ENCODE results near the gene STK11. TPM values are rescaled to one million over a fixed set of nuclear protein-coding genes. Genes with fewer than 3 reads are reported as not detected.

STK11 gene
- total RNA-seq, 8 experiments from 2014 or later = 30.1 to 61.1 (median 36.6) TPM

DNA sequence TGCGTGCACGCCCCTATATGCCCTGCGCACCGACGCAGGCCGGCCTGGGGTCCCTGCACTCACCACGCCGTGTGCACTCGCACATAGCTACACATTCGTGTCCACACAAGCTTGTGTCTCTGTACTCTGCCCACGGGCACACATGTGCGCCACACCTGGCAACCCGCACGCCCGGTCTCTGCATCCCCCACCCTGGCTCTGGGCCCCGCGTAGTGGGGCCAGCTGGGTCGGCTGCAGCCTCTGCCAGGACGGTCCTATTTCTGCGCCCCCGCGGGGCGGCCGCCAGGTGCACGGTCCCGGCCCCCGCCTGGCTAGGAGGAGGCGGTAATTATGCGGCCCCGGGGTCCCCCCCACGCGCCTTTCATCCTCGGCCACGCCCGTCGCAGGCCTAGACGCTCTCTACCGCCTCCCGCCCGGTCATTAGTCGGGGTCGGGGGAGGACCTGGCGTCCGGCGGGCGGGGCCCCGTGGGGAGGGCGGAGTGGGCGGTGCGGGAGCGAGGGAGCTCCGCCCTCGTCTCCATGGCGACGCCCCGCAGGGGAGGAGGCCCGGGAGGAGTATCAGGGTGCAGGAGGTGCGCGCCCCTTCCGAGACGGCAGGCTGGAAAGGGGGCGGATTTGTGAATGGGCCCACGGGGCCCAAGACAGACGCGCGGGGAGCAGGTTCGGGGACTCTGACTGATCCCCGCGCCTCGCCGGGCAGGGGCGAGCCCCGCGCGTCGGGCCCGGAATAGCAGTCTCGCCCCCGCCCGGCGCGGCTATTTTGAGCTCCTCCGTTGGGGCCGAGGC is 60.7 kb downstream of the STK11 start:
- Histone ChIP-seq H3K4me1 (replicated peaks in 1 of 2) (peaks cover 64 to 73% of the 10 kb centered on the region in 2 donors), H3K4me3 (peak overlapping the region; percentile 36 to 46 (median 42)), H3K27ac (peak overlapping the region; percentile 84 to 90)
- 26 to 28% methylated on average over 4 to 8 of the region's 84 CpGs; no CpG with 5 or more reads in 8 of the 10 experiments for WGBS, 10 experiments
- peak; percentile 9 to 38 (median 32) for ATAC-seq (replicated peaks in 6 of 8)
- in situ Hi-C loops (cut with MboI; ENCODE audit: low pct_unique_long_range_greater_than_20kb in 2 of 9, low sequenced_read_pairs in 9 of 9, unreplicated experiment in 9 of 9) = no loop called here

GRCh38 chr19:1266916-1267476 is 61.4 kb downstream of the STK11 start:
- peak overlapping the region; percentile 84 to 90 for H3K27ac ChIP-seq
- in situ Hi-C loops (cut with MboI; ENCODE audit: low pct_unique_long_range_greater_than_20kb in 2 of 9, low sequenced_read_pairs in 9 of 9, unreplicated experiment in 9 of 9) = no loop called here
- WGBS, 10 experiments = 0 to 16% (median 8%) methylated on average over 1 to 18 of the region's 59 CpGs; no CpG with 5 or more reads in 5 of the 10 experiments
- peak overlapping the region; percentile 36 to 46 (median 42) for H3K4me3 ChIP-seq
- ATAC-seq (replicated peaks in 6 of 8) = peak; percentile 2 to 25 (median 12)
- peaks cover 58 to 67% of the 10 kb centered on the region in 2 donors for H3K4me1 ChIP-seq (replicated peaks in 1 of 2)

DNA sequence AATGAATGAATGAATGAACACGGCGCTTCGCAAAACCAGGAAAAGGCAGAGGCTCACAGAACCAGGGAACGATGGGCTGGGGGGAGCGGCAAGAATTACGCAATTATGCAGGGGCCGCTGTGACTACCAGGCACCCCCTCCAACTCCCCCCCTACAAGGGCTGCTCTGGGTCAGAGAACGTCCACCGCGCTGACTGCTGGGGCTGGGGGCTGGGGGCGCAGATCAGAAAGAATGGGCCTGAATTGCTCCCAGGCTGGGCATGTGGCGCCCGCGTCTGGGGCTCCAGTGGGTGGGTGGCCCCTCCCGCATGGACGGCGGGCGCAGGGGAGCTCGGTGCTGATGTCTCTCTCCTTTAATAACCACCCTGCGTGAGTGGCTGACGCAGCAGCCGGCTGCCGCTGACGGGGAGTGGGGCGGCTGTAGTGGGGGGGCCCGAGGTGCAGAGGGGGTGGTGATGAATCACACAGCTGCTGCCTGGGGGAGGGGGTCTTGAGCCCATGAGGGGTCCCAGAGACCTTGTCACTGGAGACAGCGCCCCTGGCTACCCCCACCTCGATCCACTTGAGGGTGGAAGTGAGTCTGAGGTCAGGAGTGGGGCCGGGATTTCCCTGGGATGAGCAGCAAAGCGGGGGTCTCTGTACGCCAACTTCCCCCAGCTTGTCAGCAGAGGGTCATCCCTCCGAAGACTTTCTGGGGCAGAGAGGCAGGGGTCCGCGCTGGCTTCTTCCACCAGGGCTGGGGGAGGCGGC is 62.1 kb downstream of the STK11 start:
- Histone ChIP-seq H3K4me1 (replicated peaks in 1 of 2) (peaks cover 51 to 61% of the 10 kb centered on the region in 2 donors), H3K27ac (peak overlapping the region; percentile 84 to 90), H3K4me3 (peak overlapping the region; percentile 36 to 46 (median 42))
- in situ Hi-C loops (cut with MboI; ENCODE audit: low pct_unique_long_range_greater_than_20kb in 2 of 9, low sequenced_read_pairs in 9 of 9, unreplicated experiment in 9 of 9) = no loop called here
- WGBS, 10 experiments = 0 to 100% (median 35%) methylated on average over 1 to 2 of the region's 35 CpGs; no CpG with 5 or more reads in 4 of the 10 experiments
- ATAC-seq (replicated peaks in 6 of 8) = peak in 5 of 8 experiments; percentile 6 to 26 (median 17)

- H3K4me3 ChIP-seq = peak overlapping the region in 4 of 5 donors; percentile 4 to 97 (median 66)
- 17 to 100% (median 71%) methylated on average over 1 to 7 of the region's 40 CpGs; no CpG with 5 or more reads in 2 of the 10 experiments for WGBS, 10 experiments
- in situ Hi-C loops (cut with MboI; ENCODE audit: low pct_unique_long_range_greater_than_20kb in 2 of 9, low sequenced_read_pairs in 9 of 9, unreplicated experiment in 9 of 9) = no loop called here
- H3K27ac ChIP-seq = peak overlapping the region; percentile 84 to 90
- ATAC-seq (replicated peaks in 6 of 8) = no peak
- H3K4me1 ChIP-seq (replicated peaks in 1 of 2) = peaks cover 48 to 54% of the 10 kb centered on the region in 2 donors
Observed at GRCh38 chr19:1268226-1269064, 62.9 kb downstream of the STK11 start.

DNA sequence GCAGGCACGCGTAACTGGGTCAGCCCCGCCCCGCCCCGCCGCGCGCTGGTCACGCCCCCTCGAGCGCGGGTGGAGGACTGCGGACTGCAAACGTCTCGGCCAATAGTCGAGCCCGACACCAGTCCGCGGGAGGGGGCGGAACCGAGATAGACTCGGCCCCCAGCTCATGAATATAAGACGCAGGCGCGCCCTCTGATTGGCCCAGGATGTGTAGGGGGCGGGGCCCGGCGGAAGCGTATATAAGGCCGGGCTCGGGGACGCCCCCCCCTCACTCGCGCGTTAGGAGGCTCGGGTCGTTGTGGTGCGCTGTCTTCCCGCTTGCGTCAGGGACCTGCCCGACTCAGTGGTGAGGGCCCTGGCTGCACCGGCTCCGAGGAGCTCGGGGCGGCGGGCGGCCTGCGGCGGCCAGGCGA is 63.5 kb downstream of the STK11 start, which contains the start of gene CIRBP:
Gene CIRBP, plus strand, starts transcription at position 268 of the 413 bp plus-strand sequence. CDS start 1,602 bp downstream, outside the sequence.
- Histone ChIP-seq H3K27ac (peak within 1 kb of the TSS; percentile 100), H3K4me3 (peak within 1 kb of the TSS; percentile 94 to 98 (median 96)), H3K4me1 (replicated peaks in 1 of 2) (peaks cover 51 to 54% of the 10 kb centered on the region in 2 donors)
- in situ Hi-C loops (cut with MboI; ENCODE audit: low pct_unique_long_range_greater_than_20kb in 2 of 9, low sequenced_read_pairs in 9 of 9, unreplicated experiment in 9 of 9) = no loop called here
- no CpG with 5 or more reads among the region's 50 CpGs for WGBS, 10 experiments
- ATAC-seq (replicated peaks in 6 of 8) = peak; percentile 34 to 68 (median 59)

DNA sequence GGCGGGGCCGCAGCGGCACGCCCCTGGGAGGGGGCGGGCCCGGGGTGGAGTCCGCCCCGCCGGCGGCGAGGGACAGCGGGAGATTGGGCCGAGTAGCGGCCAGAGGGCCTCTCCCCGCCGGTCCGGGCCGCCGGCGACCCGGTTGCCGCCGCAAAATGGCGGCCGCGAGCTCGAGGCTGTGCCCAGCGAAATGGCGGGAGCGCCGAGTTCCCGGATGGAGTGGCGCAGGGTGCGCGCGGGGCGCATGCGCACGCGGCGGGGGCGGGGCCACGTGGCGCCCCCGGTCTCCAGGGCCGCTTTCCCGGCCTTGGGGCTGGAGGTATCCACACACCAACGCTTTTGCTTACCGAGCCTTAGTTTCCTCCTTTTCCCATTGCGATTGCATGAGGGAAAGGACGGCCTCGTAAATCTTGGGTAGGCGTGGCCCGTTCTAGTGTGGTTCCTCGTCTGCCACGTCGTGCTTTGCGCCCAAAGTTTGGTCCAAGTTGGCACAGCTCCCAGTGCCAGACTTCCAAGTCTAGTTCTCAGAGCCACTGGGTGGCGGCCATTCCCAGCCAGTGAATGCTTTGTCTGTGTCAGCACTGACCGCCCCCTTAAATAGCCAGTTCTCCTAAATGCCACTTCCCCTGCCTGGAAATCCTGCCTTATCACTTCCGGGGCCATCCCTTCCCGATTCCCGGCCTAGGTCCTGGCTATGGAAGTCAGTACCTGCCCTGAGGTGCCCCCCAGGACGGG is 64.1 kb downstream of the STK11 start:
- ATAC-seq (replicated peaks in 6 of 8) = peak; percentile 2 to 20 (median 7)
- H3K4me3 ChIP-seq = peak overlapping the region; percentile 94 to 98 (median 96)
- in situ Hi-C loops (cut with MboI; ENCODE audit: low pct_unique_long_range_greater_than_20kb in 2 of 9, low sequenced_read_pairs in 9 of 9, unreplicated experiment in 9 of 9) = no loop called here
- peaks cover 53 to 55% of the 10 kb centered on the region in 2 donors for H3K4me1 ChIP-seq (replicated peaks in 1 of 2)
- WGBS, 10 experiments = 0 to 3% (median 0%) methylated on average over 1 to 11 of the region's 64 CpGs; no CpG with 5 or more reads in 5 of the 10 experiments
- H3K27ac ChIP-seq = peak overlapping the region; percentile 100

DNA sequence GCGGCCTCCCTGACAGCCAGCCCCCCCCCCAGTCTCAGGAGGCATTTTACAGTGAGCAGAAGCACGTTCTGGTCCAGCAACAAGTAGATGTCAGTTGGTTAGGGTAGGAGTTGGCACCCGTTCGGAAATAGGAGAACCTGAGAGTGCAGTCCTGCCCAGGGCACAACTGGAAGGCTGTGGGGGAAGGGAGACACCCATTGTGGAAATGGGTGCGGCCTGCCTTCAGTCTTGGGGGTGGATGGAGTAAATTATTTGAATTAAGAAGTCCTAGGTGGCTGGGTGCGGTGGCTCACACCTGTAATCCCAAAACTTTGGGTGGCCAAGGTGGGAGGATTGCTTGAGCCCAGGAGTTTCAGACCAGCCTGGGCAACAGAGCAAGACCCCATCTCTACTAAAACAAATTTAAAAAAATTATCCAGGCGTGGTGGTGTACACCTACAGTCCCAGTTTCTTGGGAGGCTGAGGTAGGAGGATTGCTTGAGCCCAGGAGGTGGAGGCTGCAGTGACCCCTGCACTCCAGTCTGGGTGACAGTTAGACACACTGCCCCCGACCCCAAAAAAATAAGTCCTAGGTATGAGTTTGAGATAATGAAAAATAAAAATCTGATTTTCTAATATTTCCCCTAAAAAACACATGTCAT is 64.8 kb downstream of the STK11 start:
- ATAC-seq (replicated peaks in 6 of 8) = no peak
- Histone ChIP-seq H3K4me3 (peak overlapping the region; percentile 94 to 98 (median 96)), H3K4me1 (replicated peaks in 1 of 2) (peaks cover 51 to 52% of the 10 kb centered on the region in 2 donors), H3K27ac (peak overlapping the region; percentile 100)
- WGBS, 10 experiments = 0 to 47% (median 18%) methylated on average over 1 to 4 of the region's 8 CpGs; no CpG with 5 or more reads in 2 of the 10 experiments
- in situ Hi-C loops (cut with MboI; ENCODE audit: low pct_unique_long_range_greater_than_20kb in 2 of 9, low sequenced_read_pairs in 9 of 9, unreplicated experiment in 9 of 9) = no loop called here

GRCh38 chr19:1270854-1271527 is 65.4 kb downstream of the STK11 start:
- 36 to 100% (median 80%) methylated on average over 1 to 7 of the region's 26 CpGs; no CpG with 5 or more reads in 1 of the 10 experiments for WGBS, 10 experiments
- peaks cover 45% of the 10 kb centered on the region in 2 donors for H3K4me1 ChIP-seq (replicated peaks in 1 of 2)
- H3K4me3 ChIP-seq = peak overlapping the region in 3 of 5 donors; percentile 94 to 98 (median 97)
- in situ Hi-C loops (cut with MboI; ENCODE audit: low pct_unique_long_range_greater_than_20kb in 2 of 9, low sequenced_read_pairs in 9 of 9, unreplicated experiment in 9 of 9) = no loop called here
- no peak for ATAC-seq (replicated peaks in 6 of 8)
- H3K27ac ChIP-seq = no peak overlapping the region

- no peak for ATAC-seq (replicated peaks in 6 of 8)
- in situ Hi-C loops (cut with MboI; ENCODE audit: low pct_unique_long_range_greater_than_20kb in 2 of 9, low sequenced_read_pairs in 9 of 9, unreplicated experiment in 9 of 9) = no loop called here
- Histone ChIP-seq H3K27ac (no peak overlapping the region), H3K4me1 (replicated peaks in 1 of 2) (peaks cover 47% of the 10 kb centered on the region in 2 donors), H3K4me3 (no peak overlapping the region)
- 70 to 100% (median 89%) methylated on average over 1 to 13 of the region's 37 CpGs; no CpG with 5 or more reads in 3 of the 10 experiments for WGBS, 10 experiments
Observed at GRCh38 chr19:1271528-1272422, 66.2 kb downstream of the STK11 start.
